RWPE1 (cell line): ENCODE data around the gene TMEM205.

Experiments used
- CTCF ChIA-PET: fragments of 350-600 bp; sonication (Branson Sonifier 250); formaldehyde crosslinking; extraction: SDS; loops from one replicate; lab custom pipeline; 2021; lab: Yijun Ruan, JAX
- POLR2A ChIA-PET: fragments of 400-600 bp; formaldehyde crosslinking; extraction: SDS; loops from one replicate; lab custom pipeline; 2020; ENCODE audit warnings: antibody characterized with exemption; ENCODE audit not compliant: low non-redundant PET; lab: Yijun Ruan, JAX
- DNase-seq: peaks from one replicate; pipeline ENCODE4 v3.0.0; 2012; ENCODE audit warnings: low spot score
- H3K27ac ChIP-seq: fragments of 450-650 bp; 2 replicates; pipeline ENCODE4 v1.5.1; 2017
- CTCF ChIP-seq: fragments of 450-650 bp; conservative IDR thresholded peaks from 2 replicates; pipeline ENCODE4 v1.5.1; 2017; ENCODE audit warnings: low read depth, mild to moderate bottlenecking

TMEM205 gene

GRCh38 chr19:11373885-11374432 is 27.9 kb upstream of the TMEM205 start:
- POLR2A ChIA-PET, result interaction anchor here (0.6 kb wide), 1 partner anchor 33 kb away, joined by 5 read pairs; no protein-coding TSS in a partner anchor
- TF ChIP-seq CTCF, result no peak
- peak overlapping the region; percentile 96 for H3K27ac ChIP-seq
- DNase-seq, result no peak
- CTCF ChIA-PET, result interaction anchor here (1.0 kb wide), 4 partner anchors 52 to 728 kb away, joined by 3 read pairs; no protein-coding TSS in a partner anchor

- ChIA-PET POLR2A (interaction anchor here (0.6 kb wide), 1 partner anchor 32 kb away, joined by 5 read pairs; no protein-coding TSS in a partner anchor), CTCF (interaction anchor here (1.0 kb wide), 1 partner anchor 727 kb away, joined by 3 read pairs; no protein-coding TSS in a partner anchor)
- peak; percentile 60 for DNase-seq
- no peak for TF ChIP-seq CTCF
- peak overlapping the region; percentile 96 for H3K27ac ChIP-seq
Observed at GRCh38 chr19:11373166-11373884, 27.3 kb upstream of the TMEM205 start.

GRCh38 chr19:11370744-11371143 is 24.7 kb upstream of the TMEM205 start:
- CTCF ChIA-PET, result interaction anchor here (0.6 kb wide), 1 partner anchor 11 kb away, joined by 3 read pairs; no protein-coding TSS in a partner anchor
- no peak overlapping the region for H3K27ac ChIP-seq
- POLR2A ChIA-PET, result no interaction called here
- TF ChIP-seq CTCF, result no peak
- no peak for DNase-seq

GRCh38 chr19:11367528-11367927 is 21.5 kb upstream of the TMEM205 start:
- ChIA-PET CTCF (interaction anchor here (1.1 kb wide), 1 partner anchor 10 kb away, joined by 3 read pairs; no protein-coding TSS in a partner anchor), POLR2A (no interaction called here)
- H3K27ac ChIP-seq, result 0 out of 2 replicates have a peak overlapping the region, but pooled peaks have one; percentile 9
- no peak for TF ChIP-seq CTCF
- DNase-seq, result no peak

GRCh38 chr19:11365557-11366117 is 19.6 kb upstream of the TMEM205 start:
- CTCF ChIA-PET, result no interaction called here
- POLR2A ChIA-PET, result no interaction called here
- no peak for TF ChIP-seq CTCF

GRCh38 chr19:11364935-11365334 is 18.9 kb upstream of the TMEM205 start:
- DNase-seq, result no peak
- H3K27ac ChIP-seq, result no peak overlapping the region
- ChIA-PET POLR2A (no interaction called here), CTCF (interaction anchor here (0.6 kb wide), 1 partner anchor 695 kb away, joined by 3 read pairs; no protein-coding TSS in a partner anchor)
- TF ChIP-seq CTCF, result no peak

More at GRCh38 chr19:11365557-11366117, 19.6 kb upstream of the TMEM205 start:
- H3K27ac ChIP-seq, result 0 out of 2 replicates have a peak overlapping the region, but pooled peaks have one; percentile 2
- DNase-seq, result no peak
